GM03348 (cell line): Measurements from ENCODE around the gene MOB2.
A peak's percentile ranks its signal among the peaks of the same experiment; 100 is the strongest.
"Not testable (repeated sequence)": the region's sequence is repeated elsewhere in the genome, so short reads cannot be mapped to it uniquely, and the experiment has no call there.

Experiments used
- DNase-seq: peaks from one replicate; pipeline ENCODE4 v3.0.0; 2012; ENCODE audit warnings: low spot score

The MOB2 gene

GRCh38 chr11:1517117-1518005, 30.8 kb upstream of the MOB2 start:
- no peak for DNase-seq

DNA sequence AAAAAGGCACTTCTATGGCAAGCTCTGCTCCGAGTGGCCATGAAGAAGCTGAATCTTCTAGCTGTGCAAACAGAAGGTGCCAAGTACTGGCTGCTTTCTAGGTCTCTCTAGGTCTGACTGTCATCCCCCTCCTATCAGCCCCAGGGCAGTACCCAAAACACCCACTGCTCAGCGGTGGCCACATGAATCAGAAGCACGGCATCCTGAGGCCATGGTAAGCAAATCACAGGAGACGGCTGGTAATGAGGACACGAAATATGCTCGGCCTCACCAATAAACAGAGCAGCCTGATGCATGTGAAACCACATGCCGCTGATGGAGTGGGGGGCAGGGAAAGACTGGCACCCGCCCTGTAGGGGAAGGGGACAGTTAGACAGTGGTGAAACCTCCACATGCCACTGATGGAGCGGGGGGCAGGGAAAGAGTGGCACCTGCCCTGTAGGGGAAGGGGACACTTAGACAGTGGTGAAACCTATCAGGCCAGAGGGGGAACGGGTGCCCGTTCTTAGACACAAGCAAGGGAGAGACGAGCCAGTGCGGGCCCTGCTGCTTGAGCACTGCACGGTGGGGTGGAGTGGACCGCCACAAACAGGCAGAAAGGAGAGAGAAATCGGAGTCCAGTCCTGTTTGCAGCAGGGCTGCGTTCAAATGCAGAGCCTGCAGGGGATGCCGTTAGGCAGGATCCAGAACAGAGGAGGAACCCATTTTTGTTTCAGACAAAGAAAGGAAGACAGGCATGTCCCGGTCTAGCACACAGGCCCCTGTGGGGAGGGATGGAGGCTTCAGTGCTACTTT, 29.9 kb upstream of the MOB2 start:
- DNase-seq: no peak

DNA sequence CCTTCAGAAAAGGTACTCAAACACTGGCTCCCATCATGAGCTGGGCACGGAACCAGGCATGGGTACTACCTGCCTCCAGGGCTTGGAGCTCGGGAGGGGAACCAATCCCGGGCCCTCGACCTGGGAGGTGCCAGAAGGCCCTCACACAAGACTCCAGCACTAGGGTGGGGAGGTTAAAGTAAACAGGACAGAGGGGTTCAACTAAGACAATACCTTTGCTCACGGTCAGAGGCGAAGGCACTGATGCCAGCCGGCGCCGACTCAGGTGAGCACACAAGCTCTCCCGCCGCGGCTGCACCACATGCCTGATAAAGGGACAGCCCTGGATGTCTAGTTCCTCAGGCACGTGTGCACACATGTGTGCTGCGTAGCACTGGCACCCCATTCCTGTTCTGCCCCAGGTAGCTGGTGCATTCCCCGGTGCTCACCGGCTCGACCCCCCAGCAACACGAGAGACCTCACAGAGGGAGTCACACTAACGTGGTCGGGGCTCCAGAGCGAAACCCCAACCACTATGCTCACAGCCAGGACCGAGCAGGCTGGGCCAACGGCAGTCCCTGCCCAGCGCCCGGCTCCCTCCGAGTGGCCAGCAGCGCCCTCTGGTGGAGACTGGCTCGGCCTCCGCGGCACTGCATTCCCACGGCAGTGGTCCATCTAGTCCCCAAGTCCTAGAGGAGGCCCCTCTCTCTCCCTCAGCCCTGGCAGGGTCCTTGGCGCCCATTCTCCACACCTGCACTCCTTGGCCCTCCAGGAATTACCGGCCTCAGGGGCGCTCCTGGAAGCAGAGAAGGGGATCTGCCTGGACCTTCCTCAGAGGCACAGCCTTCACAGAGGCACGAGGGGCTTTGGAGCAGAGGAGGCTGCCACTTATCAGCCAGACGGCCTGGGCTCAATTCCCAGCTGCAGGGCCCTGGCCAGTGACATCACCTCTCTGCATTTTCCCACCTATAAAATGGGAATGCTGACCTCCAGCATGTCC, 28.8 kb upstream of the MOB2 start:
- DNase-seq: peak; percentile 96

DNA sequence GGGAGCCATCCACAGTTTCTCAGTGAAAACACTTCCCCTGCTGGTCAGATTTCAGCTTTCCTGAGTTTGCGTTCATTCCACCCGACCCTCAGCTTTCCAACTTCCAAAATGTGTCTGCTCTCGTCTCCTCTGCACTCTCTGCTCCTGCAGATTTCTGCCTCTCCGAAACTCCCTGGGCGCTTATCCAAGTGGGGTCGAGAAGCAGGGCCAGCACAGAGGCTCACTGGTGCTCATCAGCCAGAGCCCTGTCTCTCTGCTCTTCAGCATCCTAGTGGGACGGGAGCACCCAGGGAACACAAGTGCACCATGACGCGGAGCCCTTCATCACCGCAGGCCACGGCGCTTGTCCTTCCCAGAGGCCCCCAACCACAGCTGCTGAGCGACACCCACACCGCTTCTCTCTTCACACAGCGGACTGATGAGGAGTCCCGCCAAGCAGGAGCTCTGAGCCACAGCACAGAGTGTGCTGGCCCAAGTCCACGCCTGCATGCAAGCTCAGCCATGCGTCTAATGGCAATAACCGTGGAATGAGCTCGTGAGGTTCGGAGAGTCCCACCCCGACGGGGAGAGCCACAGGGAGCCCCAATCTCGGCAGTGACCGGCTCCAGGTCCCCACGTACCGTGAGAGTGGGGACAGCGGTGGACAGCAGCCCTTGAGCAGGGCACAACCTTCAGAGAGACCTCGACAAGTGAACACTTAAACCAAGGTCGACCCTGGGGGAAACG, 27.9 kb upstream of the MOB2 start:
- DNase-seq: no peak

GRCh38 chr11:1513326-1514296, 27.0 kb upstream of the MOB2 start:
- DNase-seq: no peak

- DNase-seq: not testable (repeated sequence)
Measured at GRCh38 chr11:1512531-1513258, 26.1 kb upstream of the MOB2 start.

DNA sequence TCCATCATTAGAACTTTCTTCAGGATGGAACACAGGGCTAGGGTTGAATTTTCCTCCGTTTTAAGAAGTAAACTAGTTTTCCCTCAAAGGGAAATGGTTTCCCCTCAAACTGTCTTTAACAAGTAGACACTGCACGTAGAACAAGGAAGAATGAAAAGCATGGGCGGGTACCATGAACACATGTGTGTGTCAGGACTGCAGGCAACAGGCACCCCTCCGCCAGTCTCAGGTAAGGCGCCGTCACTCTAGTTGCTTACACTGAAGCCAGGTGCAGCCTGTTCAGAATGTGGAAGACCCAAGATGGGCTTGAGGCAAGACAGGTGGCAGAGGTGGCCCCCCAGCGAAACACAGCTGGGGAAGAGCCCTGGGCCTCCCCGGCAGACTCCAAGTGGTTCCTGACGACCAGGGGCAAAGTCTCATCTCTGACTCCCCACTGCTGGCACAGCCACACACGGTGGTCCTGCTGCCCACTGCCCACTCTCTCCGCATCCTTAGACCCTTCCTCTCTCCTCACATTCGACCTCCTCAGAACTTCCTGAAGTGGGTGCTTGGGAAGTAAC, 25.4 kb upstream of the MOB2 start:
- DNase-seq: no peak

DNA sequence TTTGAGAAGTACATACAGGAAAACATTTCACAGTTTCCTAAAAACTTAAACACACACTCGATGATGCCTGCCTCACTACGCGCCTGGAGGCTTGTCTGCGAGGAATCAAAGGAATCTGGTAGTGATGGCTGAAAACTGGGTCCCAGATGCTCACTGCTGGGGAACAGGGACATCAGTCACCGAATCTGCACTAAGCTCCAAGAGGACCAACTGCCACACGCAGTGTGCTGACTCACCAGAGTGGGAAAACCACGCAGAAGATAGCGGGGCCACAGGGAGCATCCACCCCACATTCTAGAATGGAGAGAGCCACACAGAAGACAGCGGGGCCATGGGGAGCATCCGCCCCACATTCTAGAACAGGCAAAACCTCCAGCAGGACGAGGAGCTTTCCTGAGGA, 24.3 kb upstream of the MOB2 start:
- no peak for DNase-seq

DNA sequence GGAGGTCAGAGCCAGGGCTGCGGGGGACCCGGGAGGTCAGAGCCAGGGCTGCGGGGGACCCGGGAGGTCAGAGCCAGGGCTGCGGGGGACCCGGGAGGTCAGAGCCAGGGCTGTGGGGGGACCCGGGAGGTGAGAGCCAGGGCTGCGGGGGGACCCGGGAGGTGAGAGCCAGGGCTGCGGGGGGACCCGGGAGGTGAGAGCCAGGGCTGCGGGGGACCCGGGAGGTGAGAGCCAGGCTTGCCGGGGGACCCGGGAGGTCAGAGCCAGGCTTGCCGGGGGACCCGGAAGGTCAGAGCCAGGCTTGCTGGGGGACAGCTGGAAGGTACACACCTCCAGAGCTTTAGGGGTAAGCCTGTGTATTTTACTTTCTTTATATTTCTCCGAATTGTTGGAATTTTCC, 23.8 kb upstream of the MOB2 start:
- DNase-seq: not testable (repeated sequence)

DNA sequence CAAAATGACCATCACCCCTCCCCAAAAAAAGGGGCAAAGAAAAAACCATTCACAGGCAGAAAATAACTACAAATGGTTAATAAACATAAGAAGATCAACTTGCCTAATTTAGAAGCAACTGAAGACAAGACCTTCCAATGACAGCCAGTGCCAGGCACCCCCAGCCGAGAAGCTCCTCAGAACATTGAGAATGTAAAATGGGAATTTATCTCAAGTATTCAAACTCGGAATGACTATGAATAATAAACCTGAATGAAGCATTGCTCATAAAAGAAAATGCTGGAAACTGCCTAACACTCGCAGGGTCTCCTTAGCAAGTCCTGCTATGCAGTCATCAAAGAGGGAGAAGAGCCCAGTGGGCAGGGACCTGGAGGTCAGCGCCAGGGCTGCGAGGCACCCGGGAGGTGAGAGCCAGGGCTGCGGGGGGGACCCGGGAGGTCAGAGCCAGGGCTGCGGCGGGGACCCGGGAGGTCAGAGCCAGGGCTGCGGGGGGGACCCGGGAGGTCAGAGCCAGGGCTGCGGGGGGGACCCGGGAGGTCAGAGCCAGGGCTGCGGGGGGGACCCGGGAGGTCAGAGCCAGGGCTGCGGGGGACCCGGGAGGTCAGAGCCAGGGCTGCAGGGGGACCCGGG, 23.2 kb upstream of the MOB2 start:
- DNase-seq: no peak

DNA sequence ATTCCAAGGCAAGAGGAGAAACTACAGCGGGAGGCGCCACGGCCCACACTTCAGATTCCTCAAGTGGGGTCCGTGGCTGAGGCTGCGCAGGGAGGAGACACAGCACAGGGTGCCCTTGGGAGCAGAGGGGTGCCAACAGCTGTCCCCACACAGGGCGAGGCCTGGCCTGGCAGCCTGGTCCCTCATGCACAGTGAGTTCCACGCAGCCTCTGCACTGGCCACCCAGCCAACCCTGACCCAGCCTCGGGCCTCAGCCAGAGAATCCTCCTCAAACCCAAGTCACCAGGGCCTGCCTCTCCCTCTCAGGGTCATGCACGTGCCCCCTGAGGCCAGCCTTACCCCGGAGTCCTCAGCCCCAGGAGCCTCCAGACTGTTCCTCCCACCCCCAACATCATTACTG, 22.4 kb upstream of the MOB2 start:
- no peak for DNase-seq

DNA sequence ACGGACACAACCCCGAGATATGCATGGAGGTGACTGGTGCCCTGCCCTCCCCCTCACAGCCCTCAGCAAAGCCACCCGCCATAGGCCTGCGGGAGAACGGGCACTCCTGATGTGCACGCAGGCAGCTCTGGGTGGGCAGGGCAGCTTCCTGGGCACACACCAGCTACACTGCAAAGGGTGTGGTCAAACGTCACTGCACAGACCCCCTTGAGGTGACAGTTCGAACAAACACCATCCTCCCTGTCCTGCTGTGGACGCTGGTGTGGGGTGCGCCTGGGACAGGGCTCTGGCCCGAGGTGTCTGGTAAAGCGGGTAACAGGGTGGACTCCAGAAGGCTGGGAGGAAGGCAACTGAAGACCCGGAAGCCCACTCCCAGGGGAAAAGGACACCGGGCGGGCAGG, 21.9 kb upstream of the MOB2 start:
- no peak for DNase-seq

DNA sequence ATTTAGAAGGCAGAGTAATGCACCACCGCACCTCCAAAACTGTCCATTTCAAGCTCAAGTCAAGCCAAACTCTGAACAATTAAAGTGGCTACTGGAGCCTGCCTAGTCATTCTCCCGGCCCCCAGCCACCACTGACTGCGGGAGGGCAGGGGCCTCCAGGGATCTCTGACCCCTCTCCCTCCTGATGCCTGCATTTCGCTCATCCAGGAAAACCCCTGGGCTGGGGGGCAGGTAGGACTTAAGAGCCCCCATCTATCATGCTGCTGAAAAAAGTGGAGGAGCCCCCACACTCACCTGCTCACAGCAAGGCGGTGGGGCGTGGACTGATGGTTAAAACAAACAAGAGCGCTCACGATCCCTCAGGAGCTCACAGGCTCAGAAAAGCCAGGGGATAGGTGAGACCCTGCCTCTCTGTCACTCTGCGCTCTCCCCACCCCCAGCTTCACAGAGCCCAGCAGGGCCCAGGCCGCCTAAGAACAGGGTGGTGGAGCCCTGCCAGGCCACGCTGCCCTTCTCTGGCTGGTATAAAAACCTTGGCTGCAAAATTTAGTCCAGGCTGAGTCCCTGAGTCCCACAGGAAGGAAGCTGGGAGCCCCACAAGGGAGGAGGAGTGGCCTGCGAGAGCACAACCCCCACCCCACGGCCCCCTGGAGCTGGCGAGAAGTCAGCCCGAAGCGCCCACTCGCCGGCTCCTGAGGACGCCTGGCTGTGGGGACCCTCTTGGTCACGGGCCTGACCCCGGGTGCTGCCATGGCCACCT, 21.0 kb upstream of the MOB2 start:
- no peak for DNase-seq

DNA sequence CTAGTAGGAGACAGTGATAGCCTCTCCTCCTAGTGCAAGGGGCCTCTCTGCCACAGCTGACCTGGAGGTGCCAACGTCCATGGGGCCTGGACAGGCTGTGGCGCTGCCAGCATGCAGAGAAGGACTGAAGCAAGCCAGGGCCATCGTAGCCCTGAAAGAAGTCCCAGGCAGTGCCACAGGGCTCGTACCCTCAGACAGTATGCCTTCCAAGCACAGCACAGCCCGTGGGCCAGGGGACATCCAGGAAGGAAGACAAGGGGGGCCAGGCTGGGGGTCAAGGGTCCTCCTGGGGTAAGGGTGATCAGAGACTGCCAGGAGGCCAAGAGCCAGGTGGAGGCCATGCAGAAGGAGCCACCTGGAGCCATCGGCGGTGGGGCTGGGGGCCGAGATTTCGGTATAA, 20.4 kb upstream of the MOB2 start:
- DNase-seq: no peak

DNA sequence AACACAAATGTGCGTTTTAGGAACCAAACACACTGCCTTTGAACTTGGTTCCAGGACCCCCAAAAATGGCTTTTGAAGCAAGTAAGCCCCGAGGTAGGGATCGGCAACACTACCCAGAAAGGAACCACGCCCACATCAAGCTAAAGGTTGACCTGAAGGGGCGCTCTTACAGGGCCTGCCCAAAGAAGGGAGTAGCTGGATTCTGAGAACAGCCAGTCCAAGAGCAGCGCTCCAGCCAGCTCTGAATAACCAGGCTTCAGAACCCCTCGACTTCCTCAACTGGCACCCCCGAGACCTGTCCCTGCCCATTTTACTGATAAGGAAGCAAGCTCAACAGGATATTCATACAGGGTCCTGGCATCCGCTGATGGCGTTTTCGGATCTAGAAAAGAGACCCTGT, 18.9 kb upstream of the MOB2 start:
- DNase-seq: no peak

GRCh38 chr11:1504581-1505290, 18.2 kb upstream of the MOB2 start:
- no peak for DNase-seq

DNA sequence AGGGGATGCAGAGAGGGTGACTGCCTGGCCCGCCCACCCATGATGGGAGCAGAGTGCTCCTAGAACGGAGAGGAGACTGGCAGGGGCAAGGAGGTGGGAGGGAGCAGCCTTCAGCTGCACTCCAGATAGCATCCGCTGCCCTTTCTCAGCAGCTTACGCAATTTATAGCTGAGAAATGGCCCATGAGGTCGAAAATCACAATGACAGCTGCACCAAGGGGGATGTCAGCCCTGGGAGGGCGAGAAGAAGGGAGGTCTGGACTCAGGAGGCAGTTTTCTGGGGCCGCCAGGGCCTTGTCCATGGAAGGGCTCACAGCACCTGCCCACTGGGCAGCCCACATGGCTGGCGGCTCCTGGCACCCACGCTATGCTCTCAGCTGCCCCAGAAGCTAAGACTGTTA, 17.6 kb upstream of the MOB2 start:
- no peak for DNase-seq
